ENCODE measurements around the gene RPS6KC1.

DNA sequence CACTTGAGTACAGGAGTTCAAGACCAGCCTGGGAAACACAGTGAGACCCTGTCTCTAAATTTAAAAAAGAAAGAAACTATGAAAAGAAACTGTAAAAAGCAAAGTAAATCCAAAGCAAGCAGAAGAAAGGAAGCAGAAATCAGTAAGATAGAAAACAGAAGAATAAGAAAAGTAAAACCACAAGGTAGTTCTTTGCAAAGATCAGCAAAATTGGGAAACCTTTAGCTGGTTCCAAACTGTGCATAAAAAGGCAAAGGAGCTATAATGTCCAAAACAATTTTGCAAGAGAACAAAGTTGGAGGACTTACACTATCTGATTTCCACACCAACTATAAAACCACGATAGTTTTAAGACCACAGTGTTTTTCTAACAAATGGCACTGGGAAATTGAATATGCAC, 218.8 kb downstream of the RPS6KC1 start:
- TF ChIP-seq, protein P1, sequence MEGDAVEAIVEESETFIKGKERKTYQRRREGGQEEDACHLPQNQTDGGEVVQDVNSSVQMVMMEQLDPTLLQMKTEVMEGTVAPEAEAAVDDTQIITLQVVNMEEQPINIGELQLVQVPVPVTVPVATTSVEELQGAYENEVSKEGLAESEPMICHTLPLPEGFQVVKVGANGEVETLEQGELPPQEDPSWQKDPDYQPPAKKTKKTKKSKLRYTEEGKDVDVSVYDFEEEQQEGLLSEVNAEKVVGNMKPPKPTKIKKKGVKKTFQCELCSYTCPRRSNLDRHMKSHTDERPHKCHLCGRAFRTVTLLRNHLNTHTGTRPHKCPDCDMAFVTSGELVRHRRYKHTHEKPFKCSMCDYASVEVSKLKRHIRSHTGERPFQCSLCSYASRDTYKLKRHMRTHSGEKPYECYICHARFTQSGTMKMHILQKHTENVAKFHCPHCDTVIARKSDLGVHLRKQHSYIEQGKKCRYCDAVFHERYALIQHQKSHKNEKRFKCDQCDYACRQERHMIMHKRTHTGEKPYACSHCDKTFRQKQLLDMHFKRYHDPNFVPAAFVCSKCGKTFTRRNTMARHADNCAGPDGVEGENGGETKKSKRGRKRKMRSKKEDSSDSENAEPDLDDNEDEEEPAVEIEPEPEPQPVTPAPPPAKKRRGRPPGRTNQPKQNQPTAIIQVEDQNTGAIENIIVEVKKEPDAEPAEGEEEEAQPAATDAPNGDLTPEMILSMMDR (conservative IDR thresholded peaks at IDR 0.05): no peak
- TF ChIP-seq EZH2 (IDR thresholded peaks at IDR 0.05; ENCODE audit: low read depth): no peak

Measured in PC-9 (cell line).